Small intestine (tissue), 4 donors: ENCODE measurements around the gene LGSN. TPM values are rescaled to one million over a fixed set of nuclear protein-coding genes. Genes with fewer than 3 reads are reported as not detected.

Experiments
- polyA plus RNA-seq, 4 donors: library from polyadenylated mRNA; stranded (reverse) in 3 of 4; unstranded in 1 of 4; fragments of 200-250 nt in 3 of 4; fragments of 120-200 nt in 1 of 4; gene quantifications; one replicate each; pipeline versions ENCODE4 v1.2.1 to v1.2.3, GENCODE V29; 2013
- donor health status: healthy with polysubstance abuse.
- donor health status: Bipolar disorder and iron deficiency.
- donor health status: healthy.

Gene LGSN
- polyA plus RNA-seq, 4 donors, result 19.2 TPM; not detected in 3

Other genes starting within 250 kb of the LGSN start
- gene FKBP1C, start 108.5 kb downstream of the LGSN start, polyA plus RNA-seq, result 1 to 10 TPM in 3 of 4 donors, under 1 TPM in 1; 0.45 to 1.4 (median 1.2) TPM